Left cardiac atrium (tissue), 2 donors: ENCODE measurements around the gene SRSF6. TPM values are rescaled to one million over a fixed set of nuclear protein-coding genes. Genes with fewer than 3 reads are reported as not detected.

Source experiments
- total RNA-seq, 2 donors: library from RNA; stranded (reverse); fragmentation: NEBNext Ultra II Directional; extraction: Animal tissue kit (Norgen Biotek cat#: 25700); gene quantifications; one replicate each; pipeline ENCODE4 v1.2.1, GENCODE V29; 2021
- donor health status: DM: no; HTN: yes; CAD: no; lungs with severe emphysema.
- donor health status: DM: yes; HTN: yes; CAD: no.

The SRSF6 gene
- total RNA-seq, 2 donors from 2014 or later, result 58.8 to 82.0 TPM

Other genes starting within 250 kb of the SRSF6 start
- 1 to 10 TPM; 3.3 to 5.5 TPM for gene L3MBTL1, start 49.8 kb downstream of the SRSF6 start, total RNA-seq
- gene SGK2, start 101.1 kb downstream of the SRSF6 start, total RNA-seq, result 10 to 100 TPM in 1 of 2 donors, 1 to 10 TPM in 1; 7.9 to 10.9 TPM
- gene IFT52, start 133.0 kb downstream of the SRSF6 start, total RNA-seq, result 10 to 100 TPM in 1 of 2 donors, 1 to 10 TPM in 1; 8.1 to 11.5 TPM
- 1 to 10 TPM in 1 of 2 donors, under 1 TPM in 1; 0.37 to 2.3 TPM for gene MYBL2, start 209.2 kb downstream of the SRSF6 start, total RNA-seq